WTC11 (cell line): Measurements from ENCODE around the gene MRAS. TPM values are rescaled to one million over a fixed set of nuclear protein-coding genes. Genes with fewer than 3 reads are reported as not detected.

Source experiments
- ATAC-seq: fragments of 200-7000 bp; cut with Tn5 transposase; 2 replicates; pipeline ENCODE4 v1.10.0; 2021; ENCODE audit warnings: mild to moderate bottlenecking, moderate library complexity
- CTCF ChIA-PET: fragments of 300-600 bp; sonication (Branson Sonifier 250); formaldehyde crosslinking; loops from one replicate; lab custom pipeline; 2021; ENCODE audit warnings: antibody characterized with exemption; lab: Charles Lee
- POLR2A ChIA-PET: fragments of 350-600 bp; sonication (Branson Sonifier 250); formaldehyde crosslinking; loops from one replicate; lab custom pipeline; 2021; ENCODE audit warnings: antibody characterized with exemption; lab: Charles Lee
- DNase-seq: peaks from one replicate; pipeline ENCODE4 v3.0.0; 2021; ENCODE audit warnings: low spot score
- H3K27ac Mint-ChIP-seq: 2 replicates; pipeline ENCODE4 v1.8.0; 2021; ENCODE audit warnings: mixed read lengths
- H3K27me3 Mint-ChIP-seq: 2 replicates; pipeline ENCODE4 v1.8.0; 2021; ENCODE audit warnings: low read depth, mild to moderate bottlenecking, moderate library complexity, mixed read lengths
- H3K36me3 Mint-ChIP-seq: 2 replicates; pipeline ENCODE4 v1.8.0; 2021; ENCODE audit warnings: mixed read lengths
- H3K4me1 Mint-ChIP-seq: 2 replicates; pipeline ENCODE4 v1.8.0; 2022; ENCODE audit warnings: mixed read lengths
- H3K4me3 Mint-ChIP-seq: 2 replicates; pipeline ENCODE4 v1.8.0; 2021; ENCODE audit warnings: mild to moderate bottlenecking, moderate library complexity, mixed read lengths
- H3K9me3 Mint-ChIP-seq: 2 replicates; pipeline ENCODE4 v1.8.0; 2021; ENCODE audit warnings: mixed read lengths
- CBFB ChIP-seq: sonication (generic); formaldehyde crosslinking; IDR thresholded peaks from 2 replicates; pipeline ENCODE4 v1.8.1; 2022; ENCODE audit warnings: mild to moderate bottlenecking, low read depth, missing genetic modification reagents
- CREB1 ChIP-seq: sonication (generic); formaldehyde crosslinking; IDR thresholded peaks from 2 replicates; pipeline ENCODE4 v1.8.0; 2023; ENCODE audit warnings: mild to moderate bottlenecking, missing genetic modification reagents
- E2F4 ChIP-seq: sonication (generic); formaldehyde crosslinking; IDR thresholded peaks from 2 replicates; pipeline ENCODE4 v1.8.1; 2022; ENCODE audit warnings: low read depth, mild to moderate bottlenecking, moderate library complexity, missing genetic modification reagents, borderline replicate concordance
- FOXJ3 ChIP-seq: sonication (generic); formaldehyde crosslinking; IDR thresholded peaks from 2 replicates; pipeline ENCODE4 v1.9.0; 2021; ENCODE audit warnings: missing genetic modification reagents, mild to moderate bottlenecking, borderline replicate concordance
- GABPB1 ChIP-seq: sonication (generic); formaldehyde crosslinking; IDR thresholded peaks from 2 replicates; pipeline ENCODE4 v1.8.1; 2023; ENCODE audit warnings: mild to moderate bottlenecking, missing genetic modification reagents
- JUN ChIP-seq: sonication (generic); formaldehyde crosslinking; IDR thresholded peaks from 2 replicates; pipeline ENCODE4 v1.8.0; 2023; ENCODE audit warnings: mild to moderate bottlenecking, missing genetic modification reagents
- KAT7 ChIP-seq: sonication (generic); formaldehyde crosslinking; IDR thresholded peaks from 2 replicates; pipeline ENCODE4 v1.8.1; 2023; ENCODE audit warnings: missing genetic modification reagents, mild to moderate bottlenecking, borderline replicate concordance
- MYBL2 ChIP-seq: sonication (generic); formaldehyde crosslinking; IDR thresholded peaks from 2 replicates; pipeline ENCODE4 v1.8.1; 2023; ENCODE audit warnings: mild to moderate bottlenecking, moderate library complexity, missing genetic modification reagents
- NFATC4 ChIP-seq: fragments of 250-450 bp; sonication (Bioruptor Pico); IDR thresholded peaks from 2 replicates; pipeline ENCODE4 v1.9.0; 2021; ENCODE audit warnings: mild to moderate bottlenecking
- PRRX2 ChIP-seq: fragments of 250-450 bp; sonication (Bioruptor Pico); IDR thresholded peaks from 2 replicates; pipeline ENCODE4 v1.8.0; 2021; ENCODE audit warnings: mild to moderate bottlenecking
- RORB ChIP-seq: fragments of 250-450 bp; sonication (Bioruptor Pico); IDR thresholded peaks from 2 replicates; pipeline ENCODE4 v1.9.0; 2021; ENCODE audit warnings: mild to moderate bottlenecking
- SMAD4 ChIP-seq: sonication (generic); formaldehyde crosslinking; IDR thresholded peaks from 2 replicates; pipeline ENCODE4 v1.8.0; 2022; ENCODE audit warnings: mild to moderate bottlenecking, missing genetic modification reagents
- TCF7 ChIP-seq: sonication (generic); formaldehyde crosslinking; IDR thresholded peaks from 2 replicates; pipeline ENCODE4 v1.8.0; 2022; ENCODE audit warnings: mild to moderate bottlenecking, low read depth, missing genetic modification reagents, moderate library complexity
- TEAD1 ChIP-seq: sonication (generic); formaldehyde crosslinking; IDR thresholded peaks from 2 replicates; pipeline ENCODE4 v1.8.0; 2022; ENCODE audit warnings: mild to moderate bottlenecking, missing genetic modification reagents
- TEAD4 ChIP-seq: sonication (generic); formaldehyde crosslinking; IDR thresholded peaks from 2 replicates; pipeline ENCODE4 v1.8.0; 2022; ENCODE audit warnings: mild to moderate bottlenecking, missing genetic modification reagents
- TP53 ChIP-seq: sonication (generic); formaldehyde crosslinking; IDR thresholded peaks from 2 replicates; pipeline ENCODE4 v1.8.1; 2023; ENCODE audit warnings: mild to moderate bottlenecking, missing genetic modification reagents
- USF2 ChIP-seq: sonication (generic); formaldehyde crosslinking; IDR thresholded peaks from 2 replicates; pipeline ENCODE4 v1.8.1; 2023; ENCODE audit warnings: mild to moderate bottlenecking, missing genetic modification reagents, moderate library complexity
- ZNF121 ChIP-seq: sonication (generic); formaldehyde crosslinking; IDR thresholded peaks from 2 replicates; pipeline ENCODE4 v1.8.0; 2023; ENCODE audit warnings: missing genetic modification reagents
- ZNF317 ChIP-seq: sonication (generic); formaldehyde crosslinking; IDR thresholded peaks from 2 replicates; pipeline ENCODE4 v1.8.1; 2023; ENCODE audit warnings: low read depth, mild to moderate bottlenecking, moderate library complexity, missing genetic modification reagents, borderline replicate concordance
- ZNF396 ChIP-seq: fragments of 250-450 bp; sonication (Bioruptor Pico); IDR thresholded peaks from 2 replicates; pipeline ENCODE4 v1.8.0; 2021; ENCODE audit warnings: mild to moderate bottlenecking, moderate library complexity, borderline replicate concordance
- ZNF423 ChIP-seq: fragments of 250-450 bp; sonication (Bioruptor Pico); IDR thresholded peaks from 2 replicates; pipeline ENCODE4 v2.1.2; 2022; ENCODE audit warnings: mild to moderate bottlenecking, moderate library complexity
- total RNA-seq: library from RNA; stranded (reverse); gene quantifications from 3 replicates; pipeline ENCODE4 v1.2.3, GENCODE V29; 2021
- TF ChIP-seq, protein P1 (sequence below): fragments of 250-450 bp; sonication (Bioruptor Pico); IDR thresholded peaks from 2 replicates; pipeline ENCODE4 v1.9.0; 2021; ENCODE audit warnings: mild to moderate bottlenecking
- TF ChIP-seq, protein P2 (sequence below): sonication (generic); formaldehyde crosslinking; IDR thresholded peaks from 2 replicates; pipeline ENCODE4 v1.8.1; 2023; ENCODE audit warnings: mild to moderate bottlenecking, missing genetic modification reagents
- TF ChIP-seq, protein P3 (sequence below): fragments of 250-450 bp; sonication (Bioruptor Pico); IDR thresholded peaks from 2 replicates; pipeline ENCODE4 v2.1.2; 2022; ENCODE audit warnings: mild to moderate bottlenecking, moderate library complexity
- TF ChIP-seq, protein P4 (sequence below): sonication (generic); formaldehyde crosslinking; IDR thresholded peaks from 2 replicates; pipeline ENCODE4 v1.8.0; 2023; ENCODE audit warnings: missing genetic modification reagents
- TF ChIP-seq, protein P5 (sequence below): sonication (generic); formaldehyde crosslinking; IDR thresholded peaks from 2 replicates; pipeline ENCODE4 v1.8.1; 2022; ENCODE audit warnings: mild to moderate bottlenecking, missing genetic modification reagents, moderate library complexity, borderline replicate concordance

Gene MRAS
- total RNA-seq, 1 experiment from 2014 or later: 14.8 TPM

DNA sequence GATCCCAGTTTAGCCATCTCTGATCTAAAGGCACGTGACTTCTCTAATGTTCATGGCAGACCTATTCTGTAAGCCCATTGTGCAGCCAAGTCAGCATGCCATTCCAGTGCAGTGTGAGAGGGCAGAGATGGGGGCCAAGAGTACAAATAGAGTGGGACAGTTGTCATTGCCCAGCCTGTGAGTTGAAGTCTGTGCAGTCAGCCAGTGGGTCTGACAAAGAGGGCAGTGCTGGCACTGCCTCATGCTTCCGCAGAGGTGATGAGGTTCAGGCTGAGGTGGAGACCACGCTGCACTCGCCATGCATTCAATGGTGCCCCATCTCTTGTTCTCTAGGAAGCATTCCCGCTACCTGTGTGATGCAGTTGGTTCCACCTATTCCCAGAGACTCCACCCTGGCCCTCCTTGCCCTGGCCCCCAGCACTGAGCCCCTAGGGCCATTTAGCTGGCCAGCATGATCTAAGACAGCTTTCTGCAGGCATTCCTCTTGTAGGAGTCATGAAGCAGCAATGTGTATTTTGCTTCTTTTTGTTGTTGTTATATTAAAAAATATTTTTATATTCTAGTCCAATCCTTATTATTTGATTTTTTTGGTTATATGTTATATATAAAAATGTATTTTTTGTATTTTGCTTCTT, 3.7 kb downstream of the MRAS start:
- Mint-ChIP-seq H3K4me3 (no peak overlapping the region), H3K4me1 (peaks cover 21% of the 10 kb centered on the region), H3K36me3 (no peaks in the 10 kb centered on the region), H3K27ac (no peak overlapping the region), H3K9me3 (peaks cover 2% of the 10 kb centered on the region; the same call in 1 of the 2 replicates), H3K27me3 (peaks cover 5% of the 10 kb centered on the region)
- ChIA-PET CTCF (interaction anchor here (2.8 kb wide), 1 partner anchor 66 kb away, joined by 19 read pairs; no protein-coding TSS in a partner anchor), POLR2A (no interaction called here)
- DNase-seq: no peak
- no peak for ATAC-seq
- TF ChIP-seq FOXJ3 (CRISPR knock-in tag) (no peak), JUN (CRISPR knock-in tag) (no peak), GABPB1 (CRISPR knock-in tag) (no peak), SMAD4 (CRISPR knock-in tag) (no peak), ZNF396 (CRISPR knock-in tag) (no peak), TEAD4 (CRISPR knock-in tag) (no peak), KAT7 (no peak), E2F4 (no peak), MYBL2 (CRISPR knock-in tag) (no peak), NFATC4 (CRISPR knock-in tag) (no peak), ZNF423 (CRISPR knock-in tag) (no peak), CBFB (CRISPR knock-in tag) (no peak)
- TF ChIP-seq, protein P1, sequence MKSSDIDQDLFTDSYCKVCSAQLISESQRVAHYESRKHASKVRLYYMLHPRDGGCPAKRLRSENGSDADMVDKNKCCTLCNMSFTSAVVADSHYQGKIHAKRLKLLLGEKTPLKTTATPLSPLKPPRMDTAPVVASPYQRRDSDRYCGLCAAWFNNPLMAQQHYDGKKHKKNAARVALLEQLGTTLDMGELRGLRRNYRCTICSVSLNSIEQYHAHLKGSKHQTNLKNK (CRISPR knock-in tag): no peak
- TF ChIP-seq, protein P2, sequence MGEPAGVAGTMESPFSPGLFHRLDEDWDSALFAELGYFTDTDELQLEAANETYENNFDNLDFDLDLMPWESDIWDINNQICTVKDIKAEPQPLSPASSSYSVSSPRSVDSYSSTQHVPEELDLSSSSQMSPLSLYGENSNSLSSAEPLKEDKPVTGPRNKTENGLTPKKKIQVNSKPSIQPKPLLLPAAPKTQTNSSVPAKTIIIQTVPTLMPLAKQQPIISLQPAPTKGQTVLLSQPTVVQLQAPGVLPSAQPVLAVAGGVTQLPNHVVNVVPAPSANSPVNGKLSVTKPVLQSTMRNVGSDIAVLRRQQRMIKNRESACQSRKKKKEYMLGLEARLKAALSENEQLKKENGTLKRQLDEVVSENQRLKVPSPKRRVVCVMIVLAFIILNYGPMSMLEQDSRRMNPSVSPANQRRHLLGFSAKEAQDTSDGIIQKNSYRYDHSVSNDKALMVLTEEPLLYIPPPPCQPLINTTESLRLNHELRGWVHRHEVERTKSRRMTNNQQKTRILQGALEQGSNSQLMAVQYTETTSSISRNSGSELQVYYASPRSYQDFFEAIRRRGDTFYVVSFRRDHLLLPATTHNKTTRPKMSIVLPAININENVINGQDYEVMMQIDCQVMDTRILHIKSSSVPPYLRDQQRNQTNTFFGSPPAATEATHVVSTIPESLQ (CRISPR knock-in tag): no peak
- TF ChIP-seq, all 79 proteins: peak for 0

GRCh38 chr3:138354376-138354775, 6.0 kb downstream of the MRAS start:
- TF ChIP-seq, protein P1 (CRISPR knock-in tag): no peak
- TF ChIP-seq PRRX2 (CRISPR knock-in tag) (no peak), ZNF121 (no peak)
- DNase-seq: no peak
- ChIA-PET POLR2A (no interaction called here), CTCF (no interaction called here)
- Mint-ChIP-seq H3K36me3 (no peaks in the 10 kb centered on the region), H3K4me3 (no peak overlapping the region), H3K9me3 (no peaks in the 10 kb centered on the region), H3K27me3 (no peaks in the 10 kb centered on the region; the same call in 1 of the 2 replicates), H3K27ac (no peak overlapping the region), H3K4me1 (peaks cover 18% of the 10 kb centered on the region)
- no peak for ATAC-seq

- DNase-seq (no peak), ATAC-seq (no peak)
- no peaks in the 10 kb centered on the region for H3K36me3 Mint-ChIP-seq
- H3K27ac Mint-ChIP-seq: no peak overlapping the region
- no peaks in the 10 kb centered on the region for H3K27me3 Mint-ChIP-seq
- H3K9me3 Mint-ChIP-seq: no peaks in the 10 kb centered on the region
- ChIA-PET POLR2A (no interaction called here), CTCF (interaction anchor here (1.0 kb wide), 1 partner anchor 236 kb away, joined by 3 read pairs; no protein-coding TSS in a partner anchor)
- H3K4me3 Mint-ChIP-seq: no peak overlapping the region
- peaks cover 11% of the 10 kb centered on the region for H3K4me1 Mint-ChIP-seq
- TF ChIP-seq TEAD1 (no peak), TP53 (CRISPR knock-in tag) (no peak), PRRX2 (CRISPR knock-in tag) (no peak), ZNF317 (CRISPR knock-in tag) (no peak), CREB1 (no peak), TCF7 (no peak), USF2 (CRISPR knock-in tag) (no peak), RORB (CRISPR knock-in tag) (no peak)
- TF ChIP-seq, protein P3, sequence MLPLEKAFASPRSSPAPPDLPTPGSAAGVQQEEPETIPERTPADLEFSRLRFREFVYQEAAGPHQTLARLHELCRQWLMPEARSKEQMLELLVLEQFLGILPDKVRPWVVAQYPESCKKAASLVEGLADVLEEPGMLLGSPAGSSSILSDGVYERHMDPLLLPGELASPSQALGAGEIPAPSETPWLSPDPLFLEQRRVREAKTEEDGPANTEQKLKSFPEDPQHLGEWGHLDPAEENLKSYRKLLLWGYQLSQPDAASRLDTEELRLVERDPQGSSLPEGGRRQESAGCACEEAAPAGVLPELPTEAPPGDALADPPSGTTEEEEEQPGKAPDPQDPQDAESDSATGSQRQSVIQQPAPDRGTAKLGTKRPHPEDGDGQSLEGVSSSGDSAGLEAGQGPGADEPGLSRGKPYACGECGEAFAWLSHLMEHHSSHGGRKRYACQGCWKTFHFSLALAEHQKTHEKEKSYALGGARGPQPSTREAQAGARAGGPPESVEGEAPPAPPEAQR: no peak
- TF ChIP-seq, protein P4, sequence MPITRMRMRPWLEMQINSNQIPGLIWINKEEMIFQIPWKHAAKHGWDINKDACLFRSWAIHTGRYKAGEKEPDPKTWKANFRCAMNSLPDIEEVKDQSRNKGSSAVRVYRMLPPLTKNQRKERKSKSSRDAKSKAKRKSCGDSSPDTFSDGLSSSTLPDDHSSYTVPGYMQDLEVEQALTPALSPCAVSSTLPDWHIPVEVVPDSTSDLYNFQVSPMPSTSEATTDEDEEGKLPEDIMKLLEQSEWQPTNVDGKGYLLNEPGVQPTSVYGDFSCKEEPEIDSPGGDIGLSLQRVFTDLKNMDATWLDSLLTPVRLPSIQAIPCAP (CRISPR knock-in tag): no peak
- TF ChIP-seq, protein P5, sequence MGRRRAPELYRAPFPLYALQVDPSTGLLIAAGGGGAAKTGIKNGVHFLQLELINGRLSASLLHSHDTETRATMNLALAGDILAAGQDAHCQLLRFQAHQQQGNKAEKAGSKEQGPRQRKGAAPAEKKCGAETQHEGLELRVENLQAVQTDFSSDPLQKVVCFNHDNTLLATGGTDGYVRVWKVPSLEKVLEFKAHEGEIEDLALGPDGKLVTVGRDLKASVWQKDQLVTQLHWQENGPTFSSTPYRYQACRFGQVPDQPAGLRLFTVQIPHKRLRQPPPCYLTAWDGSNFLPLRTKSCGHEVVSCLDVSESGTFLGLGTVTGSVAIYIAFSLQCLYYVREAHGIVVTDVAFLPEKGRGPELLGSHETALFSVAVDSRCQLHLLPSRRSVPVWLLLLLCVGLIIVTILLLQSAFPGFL (CRISPR knock-in tag): no peak
These were observed 6.7 kb downstream of the MRAS start for GRCh38 chr3:138355071-138355470.
